ENCODE data around the gene CCDC97.
A peak's percentile ranks its signal among the peaks of the same experiment; 100 is the strongest.

Gene CCDC97

DNA sequence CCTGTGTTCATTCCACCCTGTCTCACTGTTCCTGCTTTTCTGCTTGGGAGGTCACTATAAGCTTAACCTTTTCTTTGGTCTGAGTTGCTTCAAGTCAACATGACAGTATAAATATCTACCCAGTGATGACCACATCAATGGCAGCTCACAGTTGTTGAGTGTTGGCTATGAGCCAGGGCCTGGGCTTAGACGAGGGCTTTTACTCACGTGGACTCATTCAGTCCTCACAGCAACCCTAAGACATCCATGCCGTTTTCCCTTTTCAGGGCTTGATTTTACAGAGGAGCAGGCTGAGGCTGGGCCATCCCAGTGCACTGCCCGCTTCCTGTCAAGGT lies 10.2 kb upstream of the CCDC97 start:
- Mint-ChIP-seq H3K36me3 (ENCODE audit: low read depth) (peaks cover 87% of the 10 kb centered on the region), H3K9me3 (no peaks in the 10 kb centered on the region), H3K27ac (peak overlapping the region; percentile 89), H3K27me3 (ENCODE audit: low read depth, poor library complexity) (no peaks in the 10 kb centered on the region), H3K4me3 (no peak overlapping the region), H3K4me1 (peaks cover 10% of the 10 kb centered on the region)
- TF ChIP-seq, protein P1, sequence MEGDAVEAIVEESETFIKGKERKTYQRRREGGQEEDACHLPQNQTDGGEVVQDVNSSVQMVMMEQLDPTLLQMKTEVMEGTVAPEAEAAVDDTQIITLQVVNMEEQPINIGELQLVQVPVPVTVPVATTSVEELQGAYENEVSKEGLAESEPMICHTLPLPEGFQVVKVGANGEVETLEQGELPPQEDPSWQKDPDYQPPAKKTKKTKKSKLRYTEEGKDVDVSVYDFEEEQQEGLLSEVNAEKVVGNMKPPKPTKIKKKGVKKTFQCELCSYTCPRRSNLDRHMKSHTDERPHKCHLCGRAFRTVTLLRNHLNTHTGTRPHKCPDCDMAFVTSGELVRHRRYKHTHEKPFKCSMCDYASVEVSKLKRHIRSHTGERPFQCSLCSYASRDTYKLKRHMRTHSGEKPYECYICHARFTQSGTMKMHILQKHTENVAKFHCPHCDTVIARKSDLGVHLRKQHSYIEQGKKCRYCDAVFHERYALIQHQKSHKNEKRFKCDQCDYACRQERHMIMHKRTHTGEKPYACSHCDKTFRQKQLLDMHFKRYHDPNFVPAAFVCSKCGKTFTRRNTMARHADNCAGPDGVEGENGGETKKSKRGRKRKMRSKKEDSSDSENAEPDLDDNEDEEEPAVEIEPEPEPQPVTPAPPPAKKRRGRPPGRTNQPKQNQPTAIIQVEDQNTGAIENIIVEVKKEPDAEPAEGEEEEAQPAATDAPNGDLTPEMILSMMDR (IDR thresholded peaks at IDR 0.05): no peak
- DNase-seq: no peak

DNA sequence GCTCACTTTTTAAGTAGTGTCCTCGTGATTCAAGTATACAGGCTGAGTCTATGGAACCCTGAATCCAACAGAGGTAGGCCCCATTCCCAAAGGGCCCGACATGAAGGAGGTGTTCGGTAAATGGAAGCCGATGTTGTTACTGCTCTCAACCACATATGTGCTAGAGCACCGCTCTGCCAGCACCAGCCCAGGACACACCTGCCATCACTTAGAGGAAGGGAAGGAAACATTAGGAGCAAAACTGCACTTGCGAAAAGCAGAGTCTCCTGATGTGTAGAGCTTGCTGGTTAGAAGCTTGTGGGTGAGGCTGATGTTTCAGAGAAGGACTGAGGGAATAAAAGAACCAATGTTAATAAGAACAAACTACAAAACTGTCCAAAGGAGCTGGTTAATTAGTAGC lies 9.4 kb upstream of the CCDC97 start:
- H3K27ac Mint-ChIP-seq: peak overlapping the region; percentile 69
- H3K36me3 Mint-ChIP-seq (ENCODE audit: low read depth): peaks cover 87% of the 10 kb centered on the region
- peaks cover 10% of the 10 kb centered on the region for H3K4me1 Mint-ChIP-seq

DNA sequence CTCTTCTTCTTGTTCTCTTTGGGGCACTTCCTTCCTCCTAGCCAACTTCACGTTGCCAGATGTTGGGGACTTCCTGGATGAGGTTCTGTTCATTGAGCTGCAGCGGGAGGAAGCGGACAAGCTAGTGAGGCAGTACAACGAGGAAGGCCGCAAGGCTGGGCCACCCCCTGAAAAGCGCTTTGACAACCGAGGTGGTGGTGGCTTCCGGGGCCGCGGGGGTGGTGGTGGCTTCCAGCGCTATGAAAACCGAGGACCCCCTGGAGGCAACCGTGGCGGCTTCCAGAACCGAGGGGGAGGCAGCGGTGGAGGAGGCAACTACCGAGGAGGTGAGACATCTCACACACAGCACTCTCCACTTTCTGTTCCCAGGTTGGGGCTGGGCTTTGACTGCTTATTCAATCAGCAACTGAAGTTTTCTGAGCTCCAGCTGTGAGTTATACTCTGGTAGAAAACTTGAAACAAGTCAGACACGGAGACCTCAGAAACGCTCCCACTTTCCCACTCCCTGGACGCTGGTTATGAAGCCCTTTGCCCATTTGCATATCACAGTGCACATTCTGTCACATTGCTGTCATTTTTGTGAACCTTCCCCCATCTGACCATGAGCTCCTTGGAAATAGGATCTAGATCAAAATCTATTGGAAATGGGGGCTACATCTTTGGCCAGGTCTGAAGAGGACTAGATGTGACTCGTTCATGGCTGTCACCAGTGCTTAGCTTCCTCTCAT lies 7.2 kb upstream of the CCDC97 start:
- Mint-ChIP-seq H3K27ac (peak overlapping the region; percentile 64), H3K4me1 (peaks cover 4% of the 10 kb centered on the region), H3K4me3 (no peak overlapping the region), H3K9me3 (no peaks in the 10 kb centered on the region), H3K36me3 (ENCODE audit: low read depth) (peaks cover 82% of the 10 kb centered on the region), H3K27me3 (ENCODE audit: low read depth, poor library complexity) (no peaks in the 10 kb centered on the region)
- no peak for DNase-seq
- TF ChIP-seq, protein P1 (IDR thresholded peaks at IDR 0.05): no peak

More for the DNA sequence above, 9.4 kb upstream of the CCDC97 start:
- Mint-ChIP-seq H3K27me3 (ENCODE audit: low read depth, poor library complexity) (no peaks in the 10 kb centered on the region), H3K4me3 (no peak overlapping the region), H3K9me3 (no peaks in the 10 kb centered on the region)
- no peak for DNase-seq
- TF ChIP-seq, protein P1 (IDR thresholded peaks at IDR 0.05): no peak

DNA sequence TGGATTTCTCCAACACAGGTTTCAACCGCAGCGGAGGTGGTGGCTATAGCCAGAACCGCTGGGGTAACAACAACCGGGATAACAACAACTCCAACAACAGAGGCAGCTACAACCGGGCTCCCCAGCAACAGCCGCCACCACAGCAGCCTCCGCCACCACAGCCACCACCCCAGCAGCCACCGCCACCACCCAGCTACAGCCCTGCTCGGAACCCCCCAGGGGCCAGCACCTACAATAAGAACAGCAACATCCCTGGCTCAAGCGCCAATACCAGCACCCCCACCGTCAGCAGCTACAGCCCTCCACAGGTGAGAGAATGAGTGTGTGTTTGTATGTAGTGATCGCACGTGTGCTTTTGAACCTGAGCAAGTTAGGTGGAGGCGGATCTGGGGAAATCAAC lies 6.0 kb upstream of the CCDC97 start:
- H3K9me3 Mint-ChIP-seq: no peaks in the 10 kb centered on the region
- no peak overlapping the region for H3K4me3 Mint-ChIP-seq
- peaks cover 74% of the 10 kb centered on the region for H3K36me3 Mint-ChIP-seq (ENCODE audit: low read depth)
- H3K27me3 Mint-ChIP-seq (ENCODE audit: low read depth, poor library complexity): peaks cover 3% of the 10 kb centered on the region
- H3K4me1 Mint-ChIP-seq: peaks cover 8% of the 10 kb centered on the region
- no peak for DNase-seq
- TF ChIP-seq, protein P1 (IDR thresholded peaks at IDR 0.05): no peak
- peak overlapping the region; percentile 72 for H3K27ac Mint-ChIP-seq

DNA sequence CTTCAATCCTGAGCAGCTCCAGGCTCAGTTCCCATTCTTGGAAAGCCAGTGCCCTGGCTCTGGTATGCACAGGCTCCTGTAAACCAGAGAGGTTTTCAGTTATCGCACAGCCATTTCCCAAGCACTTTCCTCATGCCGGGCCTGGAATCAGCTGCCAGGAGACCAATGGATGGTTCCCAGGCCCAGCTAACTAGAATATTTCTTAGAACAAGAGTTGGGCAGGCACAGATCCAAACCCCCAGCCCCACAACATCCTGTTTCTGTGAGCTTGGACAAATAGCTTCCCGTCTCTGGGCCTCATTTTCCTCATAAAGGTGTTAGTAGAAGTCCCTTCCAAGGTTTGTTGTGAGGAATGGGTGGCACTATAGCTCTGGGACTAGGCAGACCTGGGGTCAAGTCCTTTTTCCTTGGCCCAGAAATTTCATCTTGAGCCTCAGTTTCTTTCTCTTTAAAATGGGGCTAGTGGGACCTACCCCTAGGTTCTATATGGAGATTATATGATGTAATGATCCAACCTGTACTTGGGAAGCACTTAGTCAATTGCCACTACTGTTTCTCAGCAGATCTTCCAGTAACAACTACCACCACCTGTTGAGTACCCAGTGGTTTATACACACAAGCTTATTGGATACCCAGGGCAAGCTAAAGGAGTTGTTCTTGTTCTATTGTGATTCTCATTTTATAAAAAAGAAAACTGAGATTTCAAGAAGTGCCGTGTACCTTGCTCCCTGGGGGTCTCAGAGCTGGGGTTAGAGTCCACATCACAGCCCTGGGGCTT lies 5.1 kb upstream of the CCDC97 start:
- H3K27ac Mint-ChIP-seq: no peak overlapping the region
- H3K4me1 Mint-ChIP-seq: peaks cover 14% of the 10 kb centered on the region
- peaks cover 67% of the 10 kb centered on the region for H3K36me3 Mint-ChIP-seq (ENCODE audit: low read depth)
- no peak for DNase-seq
- H3K9me3 Mint-ChIP-seq: no peaks in the 10 kb centered on the region
- TF ChIP-seq, protein P1 (IDR thresholded peaks at IDR 0.05): no peak
- peaks cover 6% of the 10 kb centered on the region for H3K27me3 Mint-ChIP-seq (ENCODE audit: low read depth, poor library complexity)
- no peak overlapping the region for H3K4me3 Mint-ChIP-seq
